ENCODE results near the gene RNF38.
"Not testable (repeated sequence)": the region's sequence is repeated elsewhere in the genome, so short reads cannot be mapped to it uniquely, and the experiment has no call there.

- not testable (repeated sequence) for TF ChIP-seq CTCF, POLR2A (IDR thresholded peaks at IDR 0.05)
Observed at GRCh38 chr9:36448555-36448954, 48.5 kb upstream of the RNF38 start.

Measured in lower leg skin (tissue), 3 donors.